ENCODE results near the gene SPATA2L. TPM values are rescaled to one million over a fixed set of nuclear protein-coding genes. Genes with fewer than 3 reads are reported as not detected.

The SPATA2L gene
- total RNA-seq, 4 donors from 2014 or later = 6.1 to 26.1 (median 8.9) TPM

- Histone ChIP-seq H3K9me3 (no peaks in the 10 kb centered on the region), H3K4me1 (peaks cover 19 to 44% (median 25%) of the 10 kb centered on the region in 3 donors), H3K36me3 (peaks cover 0 to 19% (median 0%) of the 10 kb centered on the region in 3 donors), H3K27me3 (peaks cover 0 to 7% (median 0%) of the 10 kb centered on the region in 4 donors), H3K4me3 (no peak overlapping the region), H3K27ac (no peak overlapping the region)
- no peak for DNase-seq
- intact Hi-C loops (cut with DNase I) = no loop called here
- TF ChIP-seq CTCF (IDR thresholded peaks at IDR 0.05) = no peak
- TF ChIP-seq POLR2A (IDR thresholded peaks at IDR 0.05) = no peak
- WGBS, 2 donors = 83 to 94% methylated on average over 7 of the region's 15 CpGs
These were observed 15.0 kb upstream of the SPATA2L start for GRCh38 chr16:89716493-89716892.

- DNase-seq = no peak
- Histone ChIP-seq H3K4me3 (peak overlapping the region; percentile 41 to 67 (median 56)), H3K9me3 (no peaks in the 10 kb centered on the region), H3K4me1 (peaks cover 7 to 25% (median 14%) of the 10 kb centered on the region in 3 donors), H3K27me3 (peaks cover 0 to 7% (median 0%) of the 10 kb centered on the region in 4 donors), H3K36me3 (peaks cover 0 to 28% (median 0%) of the 10 kb centered on the region in 3 donors), H3K27ac (peak overlapping the region in 3 of 4 donors; percentile 22 to 58 (median 41))
- WGBS, 2 donors = 12 to 19% methylated on average over 5 to 7 of the region's 22 CpGs
- TF ChIP-seq CTCF (IDR thresholded peaks at IDR 0.05) (no peak), POLR2A (IDR thresholded peaks at IDR 0.05) (no peak)
- intact Hi-C loops (cut with DNase I) = no loop called here
These were observed 10.8 kb upstream of the SPATA2L start for GRCh38 chr16:89712274-89712781.

DNA sequence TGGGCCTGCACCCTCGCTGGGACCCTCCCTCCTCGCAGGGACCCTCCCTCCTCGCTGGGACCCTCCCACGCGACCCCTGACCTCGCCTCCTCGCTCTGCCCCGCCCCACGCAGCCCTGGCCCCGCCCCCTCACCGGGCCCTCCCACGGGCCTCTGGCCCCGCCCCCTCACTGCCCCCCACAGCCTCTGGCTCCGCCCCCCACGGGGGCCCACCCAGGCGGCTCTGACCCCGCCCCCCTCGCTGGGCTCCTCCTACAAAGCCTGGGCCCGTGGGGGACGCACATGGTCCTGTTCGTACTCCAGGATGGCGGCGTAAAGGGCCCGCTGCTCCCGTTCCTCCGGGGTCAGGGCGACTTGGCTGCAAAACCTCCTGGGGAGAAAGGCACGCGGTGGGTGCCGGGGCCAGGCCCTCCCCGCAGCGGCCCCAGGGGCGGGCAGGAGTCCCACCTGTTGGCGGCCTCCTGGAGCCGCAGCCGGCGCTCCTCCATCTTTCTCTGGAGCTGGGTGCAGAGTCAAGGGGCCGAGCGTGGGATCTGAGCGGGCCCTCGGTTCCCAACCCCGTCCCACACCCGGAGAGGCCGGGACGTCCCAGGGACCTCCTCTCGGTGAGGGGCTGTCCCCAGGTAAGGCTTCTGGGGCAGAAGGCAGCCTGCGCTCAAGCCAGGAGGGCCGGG is 10.2 kb upstream of the SPATA2L start:
- H3K36me3 ChIP-seq = peaks cover 0 to 29% (median 0%) of the 10 kb centered on the region in 3 donors
- no peak for DNase-seq
- H3K4me1 ChIP-seq = peaks cover 7 to 25% (median 14%) of the 10 kb centered on the region in 3 donors
- peak overlapping the region; percentile 41 to 67 (median 56) for H3K4me3 ChIP-seq
- H3K27ac ChIP-seq = peak overlapping the region in 3 of 4 donors; percentile 22 to 58 (median 41)
- no peak for TF ChIP-seq POLR2A (IDR thresholded peaks at IDR 0.05)
- TF ChIP-seq CTCF (IDR thresholded peaks at IDR 0.05) = no peak
- H3K9me3 ChIP-seq = no peaks in the 10 kb centered on the region
- no CpG with 5 or more reads among the region's 48 CpGs for WGBS, 2 donors
- intact Hi-C loops (cut with DNase I) = no loop called here
- peaks cover 0 to 7% (median 0%) of the 10 kb centered on the region in 4 donors for H3K27me3 ChIP-seq

- TF ChIP-seq CTCF (IDR thresholded peaks at IDR 0.05) (no peak), POLR2A (IDR thresholded peaks at IDR 0.05) (no peak)
- H3K4me1 ChIP-seq = peaks cover 7 to 33% (median 14%) of the 10 kb centered on the region in 3 donors
- no peak overlapping the region for H3K4me3 ChIP-seq
- intact Hi-C loops (cut with DNase I) = no loop called here
- peaks cover 0 to 7% (median 0%) of the 10 kb centered on the region in 4 donors for H3K27me3 ChIP-seq
- no peak for DNase-seq
- no peak overlapping the region for H3K27ac ChIP-seq
- no peaks in the 10 kb centered on the region for H3K9me3 ChIP-seq
- 79% methylated on average over 11 of the region's 63 CpGs; no CpG with 5 or more reads in 1 of the 2 donors for WGBS, 2 donors
- H3K36me3 ChIP-seq = peaks cover 0 to 22% (median 0%) of the 10 kb centered on the region in 3 donors
These were observed 9.4 kb upstream of the SPATA2L start for GRCh38 chr16:89710709-89711564.

Data from esophagus squamous epithelium (tissue), 5 donors.